ENCODE data around the gene VIPR2.
"Not testable (repeated sequence)": the region's sequence is repeated elsewhere in the genome, so short reads cannot be mapped to it uniquely, and the experiment has no call there.

The VIPR2 gene

DNA sequence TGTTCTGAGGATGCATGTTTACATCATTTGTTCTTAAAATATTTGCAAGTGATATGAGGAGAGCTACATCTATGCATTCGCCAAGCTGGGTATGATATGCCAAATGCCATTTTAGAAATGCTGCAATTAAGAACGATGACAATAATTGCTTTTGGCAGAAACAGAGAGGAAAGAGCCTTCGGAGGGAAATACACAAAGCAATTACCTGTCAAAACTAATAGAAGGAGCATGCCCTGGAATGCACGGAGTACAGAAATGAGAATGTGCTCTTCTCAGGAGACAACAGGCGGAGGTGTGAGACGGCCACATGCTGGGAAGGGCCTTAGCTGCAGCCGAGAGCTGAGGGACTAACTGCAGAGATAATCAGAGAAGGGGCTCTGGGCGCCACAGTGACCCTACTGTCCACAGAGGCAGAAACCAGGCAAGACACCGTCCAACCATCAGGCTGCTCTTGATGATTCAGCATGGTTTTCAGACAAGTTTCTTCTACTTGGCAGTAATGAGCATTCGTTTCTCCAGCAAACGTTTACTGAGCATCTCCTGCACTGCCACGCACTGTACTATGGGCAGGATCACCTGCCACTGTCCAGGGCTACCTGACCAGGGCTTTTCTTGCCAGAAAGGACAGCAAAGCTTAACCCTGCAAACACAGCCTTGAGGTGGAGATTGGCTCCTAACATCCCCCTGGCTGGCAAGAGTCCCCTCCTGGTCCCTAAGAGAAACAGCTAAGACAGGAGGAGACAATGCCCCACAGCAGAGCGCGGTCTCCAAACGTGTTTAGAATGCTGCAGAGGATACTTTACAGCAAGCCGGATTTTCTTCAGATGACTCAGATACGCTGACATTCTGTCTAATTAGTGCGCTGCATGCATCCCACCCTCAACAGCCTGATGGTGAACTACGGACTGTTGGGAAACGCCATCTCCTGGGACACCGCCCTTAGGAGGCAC lies 18.1 kb downstream of the VIPR2 start:
- Histone ChIP-seq H3K9me3 (replicated peaks; ENCODE audit: insufficient read depth, low read length) (no peaks in the 10 kb centered on the region), H3K79me2 (ENCODE audit: low read length) (no peaks in the 10 kb centered on the region), H3K4me3 (ENCODE audit: low read length) (no peak overlapping the region), H3K27me3 (replicated peaks; ENCODE audit: insufficient read depth, low read length) (no peaks in the 10 kb centered on the region), H3K9me2 (replicated peaks; ENCODE audit: insufficient read depth, low read length) (no peaks in the 10 kb centered on the region), H3K4me2 (ENCODE audit: low read depth, low read length) (no peak overlapping the region), H4K20me1 (ENCODE audit: insufficient read depth, low read length) (no peaks in the 10 kb centered on the region), H3K9ac (ENCODE audit: low read length) (no peak overlapping the region), H3K27ac (ENCODE audit: low read length) (no peak overlapping the region), H2AFZ (ENCODE audit: low read length) (no peak overlapping the region), H3F3A (ENCODE audit: insufficient read depth, low read length) (no peaks in the 10 kb centered on the region), H3K36me3 (replicated peaks; ENCODE audit: insufficient read depth, low read length) (no peaks in the 10 kb centered on the region), H3K4me1 (ENCODE audit: low read length) (no peaks in the 10 kb centered on the region)
- no peak for DNase-seq
- no peak for TF ChIP-seq EZH2 (optimal IDR thresholded peaks at IDR 0.05; ENCODE audit: low read depth, low read length)
- TF ChIP-seq EZH2phosphoT487 (IDR thresholded peaks at IDR 0.05; ENCODE audit: low read length): no peak
- TF ChIP-seq, protein P1, sequence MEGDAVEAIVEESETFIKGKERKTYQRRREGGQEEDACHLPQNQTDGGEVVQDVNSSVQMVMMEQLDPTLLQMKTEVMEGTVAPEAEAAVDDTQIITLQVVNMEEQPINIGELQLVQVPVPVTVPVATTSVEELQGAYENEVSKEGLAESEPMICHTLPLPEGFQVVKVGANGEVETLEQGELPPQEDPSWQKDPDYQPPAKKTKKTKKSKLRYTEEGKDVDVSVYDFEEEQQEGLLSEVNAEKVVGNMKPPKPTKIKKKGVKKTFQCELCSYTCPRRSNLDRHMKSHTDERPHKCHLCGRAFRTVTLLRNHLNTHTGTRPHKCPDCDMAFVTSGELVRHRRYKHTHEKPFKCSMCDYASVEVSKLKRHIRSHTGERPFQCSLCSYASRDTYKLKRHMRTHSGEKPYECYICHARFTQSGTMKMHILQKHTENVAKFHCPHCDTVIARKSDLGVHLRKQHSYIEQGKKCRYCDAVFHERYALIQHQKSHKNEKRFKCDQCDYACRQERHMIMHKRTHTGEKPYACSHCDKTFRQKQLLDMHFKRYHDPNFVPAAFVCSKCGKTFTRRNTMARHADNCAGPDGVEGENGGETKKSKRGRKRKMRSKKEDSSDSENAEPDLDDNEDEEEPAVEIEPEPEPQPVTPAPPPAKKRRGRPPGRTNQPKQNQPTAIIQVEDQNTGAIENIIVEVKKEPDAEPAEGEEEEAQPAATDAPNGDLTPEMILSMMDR (IDR thresholded peaks at IDR 0.05; ENCODE audit: low read length): no peak

DNA sequence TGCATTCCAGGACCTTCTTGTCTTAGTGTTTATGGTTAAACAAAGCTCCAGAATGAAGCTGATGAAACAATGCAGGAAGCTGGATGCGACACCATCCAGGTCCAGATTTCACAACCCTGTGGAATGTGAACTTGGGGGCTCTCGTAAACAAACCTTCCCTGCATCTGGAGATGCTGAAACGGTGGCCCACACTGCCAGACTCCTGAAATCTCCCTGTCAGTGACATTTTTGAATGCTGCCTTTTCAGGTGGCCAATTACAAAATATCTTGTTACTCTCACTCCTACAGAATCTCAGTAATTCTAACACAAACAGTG lies 18.8 kb downstream of the VIPR2 start:
- Histone ChIP-seq H3K4me3 (ENCODE audit: low read length) (no peak overlapping the region), H3K9me3 (replicated peaks; ENCODE audit: insufficient read depth, low read length) (no peaks in the 10 kb centered on the region), H3K4me1 (ENCODE audit: low read length) (no peaks in the 10 kb centered on the region), H3K36me3 (replicated peaks; ENCODE audit: insufficient read depth, low read length) (no peaks in the 10 kb centered on the region), H3K9me2 (replicated peaks; ENCODE audit: insufficient read depth, low read length) (no peaks in the 10 kb centered on the region), H3K79me2 (ENCODE audit: low read length) (no peaks in the 10 kb centered on the region), H3F3A (ENCODE audit: insufficient read depth, low read length) (no peaks in the 10 kb centered on the region), H3K9ac (ENCODE audit: low read length) (no peak overlapping the region), H3K27me3 (replicated peaks; ENCODE audit: insufficient read depth, low read length) (no peaks in the 10 kb centered on the region), H3K4me2 (ENCODE audit: low read depth, low read length) (no peak overlapping the region), H2AFZ (ENCODE audit: low read length) (no peak overlapping the region), H3K27ac (ENCODE audit: low read length) (no peak overlapping the region), H4K20me1 (ENCODE audit: insufficient read depth, low read length) (no peaks in the 10 kb centered on the region)
- DNase-seq: no peak
- TF ChIP-seq EZH2phosphoT487 (IDR thresholded peaks at IDR 0.05; ENCODE audit: low read length) (no peak), EZH2 (optimal IDR thresholded peaks at IDR 0.05; ENCODE audit: low read depth, low read length) (no peak)
- TF ChIP-seq, protein P1 (IDR thresholded peaks at IDR 0.05; ENCODE audit: low read length): no peak

DNA sequence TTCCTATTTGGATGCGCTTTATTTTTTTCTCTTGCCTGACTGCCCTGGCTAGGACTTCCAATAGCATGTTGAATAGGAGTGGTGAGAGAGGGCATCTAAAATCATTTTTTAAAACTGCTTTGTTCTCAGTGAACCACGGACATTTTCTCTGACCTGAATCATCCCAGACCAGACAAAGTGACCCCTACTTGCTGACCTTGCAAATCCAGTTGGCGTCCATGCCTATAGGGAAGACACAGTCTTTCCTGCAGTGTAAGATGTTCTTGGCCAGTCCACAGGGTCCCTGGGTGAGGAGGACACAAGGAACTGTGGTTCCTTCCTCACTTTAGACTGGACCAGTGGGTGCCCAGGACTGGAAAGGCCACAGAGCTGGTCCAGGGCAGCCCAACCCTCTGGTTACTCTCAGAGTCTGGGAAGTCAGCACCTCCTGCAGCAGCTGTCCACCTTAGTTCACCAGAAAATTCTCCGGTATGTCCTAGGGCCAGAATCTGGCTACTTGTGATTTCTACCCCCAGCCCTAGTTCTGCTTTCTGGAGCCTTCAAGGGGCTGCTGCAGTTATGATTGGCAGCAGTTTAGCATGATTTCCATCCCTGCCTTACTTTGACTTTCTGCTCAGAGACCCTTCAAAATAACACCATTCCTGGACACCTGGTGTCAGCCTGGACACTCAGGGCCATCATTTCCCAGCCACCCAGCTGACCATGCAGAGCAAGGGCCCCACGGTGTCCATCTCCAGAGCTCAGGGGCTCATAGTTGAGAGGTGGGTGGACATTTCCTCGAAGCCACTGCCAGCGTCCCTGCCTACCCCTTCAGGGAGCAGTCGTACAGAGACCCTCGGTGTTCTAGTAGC lies 19.3 kb downstream of the VIPR2 start:
- Histone ChIP-seq H3K9me3 (replicated peaks; ENCODE audit: insufficient read depth, low read length) (no peaks in the 10 kb centered on the region), H3K4me2 (ENCODE audit: low read depth, low read length) (no peak overlapping the region), H2AFZ (ENCODE audit: low read length) (no peak overlapping the region), H3K27ac (ENCODE audit: low read length) (no peak overlapping the region), H3K36me3 (replicated peaks; ENCODE audit: insufficient read depth, low read length) (no peaks in the 10 kb centered on the region), H3K9ac (ENCODE audit: low read length) (no peak overlapping the region), H3K27me3 (replicated peaks; ENCODE audit: insufficient read depth, low read length) (no peaks in the 10 kb centered on the region), H3F3A (ENCODE audit: insufficient read depth, low read length) (no peaks in the 10 kb centered on the region), H3K4me1 (ENCODE audit: low read length) (no peaks in the 10 kb centered on the region), H4K20me1 (ENCODE audit: insufficient read depth, low read length) (no peaks in the 10 kb centered on the region), H3K79me2 (ENCODE audit: low read length) (no peaks in the 10 kb centered on the region), H3K4me3 (ENCODE audit: low read length) (no peak overlapping the region), H3K9me2 (replicated peaks; ENCODE audit: insufficient read depth, low read length) (no peaks in the 10 kb centered on the region)
- DNase-seq: no peak
- TF ChIP-seq, protein P1 (IDR thresholded peaks at IDR 0.05; ENCODE audit: low read length): no peak
- TF ChIP-seq EZH2phosphoT487 (IDR thresholded peaks at IDR 0.05; ENCODE audit: low read length): no peak
- no peak for TF ChIP-seq EZH2 (optimal IDR thresholded peaks at IDR 0.05; ENCODE audit: low read depth, low read length)

DNA sequence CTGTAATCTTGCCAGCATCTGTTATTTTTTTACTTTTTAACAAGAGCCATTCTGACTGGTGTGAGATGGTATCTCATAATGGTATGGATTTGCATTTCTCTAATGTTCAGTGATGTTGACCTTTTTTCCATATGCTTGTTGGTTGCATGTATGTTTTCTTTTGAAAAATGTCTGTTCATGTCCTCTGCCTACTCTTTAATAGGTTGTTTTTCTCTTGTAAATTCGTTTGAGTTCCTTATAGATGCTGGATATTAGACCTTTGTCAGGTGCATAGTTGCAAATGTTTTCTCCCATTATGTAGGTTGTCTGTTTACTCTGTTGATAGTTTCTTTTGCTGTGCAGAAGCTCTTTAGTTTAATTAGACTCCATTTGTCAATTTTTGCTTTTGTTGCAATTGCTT lies 20.9 kb downstream of the VIPR2 start:
- not testable (repeated sequence) for H3K9me3 ChIP-seq (replicated peaks; ENCODE audit: insufficient read depth, low read length); DNase-seq; H3F3A ChIP-seq (ENCODE audit: insufficient read depth, low read length); H3K4me1 ChIP-seq (ENCODE audit: low read length); H3K4me3 ChIP-seq (ENCODE audit: low read length); H3K36me3 ChIP-seq (replicated peaks; ENCODE audit: insufficient read depth, low read length); H3K27ac ChIP-seq (ENCODE audit: low read length); H3K4me2 ChIP-seq (ENCODE audit: low read depth, low read length); H3K9me2 ChIP-seq (replicated peaks; ENCODE audit: insufficient read depth, low read length); H2AFZ ChIP-seq (ENCODE audit: low read length); H3K9ac ChIP-seq (ENCODE audit: low read length); H3K79me2 ChIP-seq (ENCODE audit: low read length); H4K20me1 ChIP-seq (ENCODE audit: insufficient read depth, low read length); H3K27me3 ChIP-seq (replicated peaks; ENCODE audit: insufficient read depth, low read length)

DNA sequence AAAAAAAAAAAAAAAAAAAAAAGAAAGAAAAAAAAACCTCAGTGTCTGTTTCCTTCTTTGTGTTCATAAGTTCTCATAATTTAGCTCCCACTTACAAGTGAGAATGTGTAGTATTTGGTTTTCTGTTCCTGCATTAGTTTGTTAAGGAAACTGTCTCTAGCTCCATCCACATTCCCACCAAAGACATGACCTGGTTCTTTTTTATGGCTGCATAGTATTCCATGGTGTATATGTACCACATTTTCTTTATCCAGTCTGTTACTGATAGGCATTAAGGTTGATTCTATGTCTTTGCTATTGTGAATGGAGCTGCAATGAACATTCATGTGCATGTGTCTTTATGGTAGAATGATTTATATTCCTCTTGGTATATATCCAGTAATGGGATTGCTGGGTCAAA lies 21.4 kb downstream of the VIPR2 start:
- not testable (repeated sequence) for H3K27ac ChIP-seq (ENCODE audit: low read length); H3F3A ChIP-seq (ENCODE audit: insufficient read depth, low read length)

More for the DNA sequence above, 21.4 kb downstream of the VIPR2 start:
- not testable (repeated sequence) for DNase-seq; H3K4me3 ChIP-seq (ENCODE audit: low read length); H4K20me1 ChIP-seq (ENCODE audit: insufficient read depth, low read length); H3K27me3 ChIP-seq (replicated peaks; ENCODE audit: insufficient read depth, low read length); H3K79me2 ChIP-seq (ENCODE audit: low read length); H3K9me3 ChIP-seq (replicated peaks; ENCODE audit: insufficient read depth, low read length); H3K4me1 ChIP-seq (ENCODE audit: low read length); H3K4me2 ChIP-seq (ENCODE audit: low read depth, low read length); H2AFZ ChIP-seq (ENCODE audit: low read length); H3K9ac ChIP-seq (ENCODE audit: low read length); H3K9me2 ChIP-seq (replicated peaks; ENCODE audit: insufficient read depth, low read length); H3K36me3 ChIP-seq (replicated peaks; ENCODE audit: insufficient read depth, low read length)

Measured in MM.1S (cell line).